Endodermal cell (in vitro differentiated cells): ENCODE data around the gene FAM229A. TPM values are rescaled to one million over a fixed set of nuclear protein-coding genes. Genes with fewer than 3 reads are reported as not detected.

ENCODE experiments used
- DNase-seq: peaks from one replicate; pipeline ENCODE4 v3.0.0-alpha.2; 2017
- H3K27ac ChIP-seq: 2 replicates; pipeline ENCODE4 v1.5.1; 2013; ENCODE audit warnings: mild to moderate bottlenecking, low read depth, low read length, moderate library complexity
- H3K27me3 ChIP-seq: 2 replicates; pipeline ENCODE4 v1.6.1; 2013; ENCODE audit warnings: mild to moderate bottlenecking, low read length, moderate library complexity; ENCODE audit not compliant: insufficient read depth, control insufficient read depth, poor library complexity, severe bottlenecking
- H3K36me3 ChIP-seq: 2 replicates; pipeline ENCODE4 v1.7.0; 2013; ENCODE audit warnings: mild to moderate bottlenecking, low read length, moderate library complexity; ENCODE audit not compliant: control insufficient read depth, insufficient read depth
- H3K4me1 ChIP-seq: one replicate; pipeline ENCODE4 v1.7.0; 2013; ENCODE audit warnings: low read length; ENCODE audit not compliant: control insufficient read depth, insufficient read depth
- H3K4me3 ChIP-seq: 2 replicates; pipeline ENCODE4 v1.5.1; 2013; ENCODE audit warnings: mild to moderate bottlenecking, low read length, moderate library complexity
- H3K9ac ChIP-seq: 2 replicates; pipeline ENCODE4 v1.6.1; 2013; ENCODE audit warnings: mild to moderate bottlenecking, low read length, moderate library complexity; ENCODE audit not compliant: poor library complexity, severe bottlenecking; ENCODE audit errors: extremely low read depth
- H3K9me3 ChIP-seq: 2 replicates; pipeline ENCODE4 v1.6.1; 2013; ENCODE audit warnings: mild to moderate bottlenecking, low read length, moderate library complexity; ENCODE audit not compliant: control insufficient read depth
- H3K27ac Mint-ChIP-seq: 2 replicates; pipeline ENCODE4 v1.8.0; 2020; ENCODE audit warnings: mixed read lengths
- H3K27me3 Mint-ChIP-seq: 2 replicates; pipeline ENCODE4 v1.8.0; 2021; ENCODE audit warnings: mild to moderate bottlenecking, mixed read lengths; ENCODE audit not compliant: insufficient read depth
- H3K36me3 Mint-ChIP-seq: 2 replicates; pipeline ENCODE4 v1.8.0; 2020; ENCODE audit warnings: low read depth, mixed read lengths
- H3K4me1 Mint-ChIP-seq: 2 replicates; pipeline ENCODE4 v1.8.0; 2020; ENCODE audit warnings: mixed read lengths
- H3K4me3 Mint-ChIP-seq: 2 replicates; pipeline ENCODE4 v1.8.0; 2020; ENCODE audit warnings: mild to moderate bottlenecking, moderate library complexity, mixed read lengths
- H3K9me3 Mint-ChIP-seq: 2 replicates; pipeline ENCODE4 v1.8.0; 2020; ENCODE audit warnings: mild to moderate bottlenecking, mixed read lengths
- CTCF ChIP-seq: fragments of 200-600 bp; sonication (generic); conservative IDR thresholded peaks from 2 replicates; pipeline ENCODE4 v1.5.0; 2021; ENCODE audit warnings: antibody characterized with exemption, mild to moderate bottlenecking
- WGBS, 2 experiments: methylation state at CpG; one replicate each; pipeline versions ENCODE4 v1.1.5 to v1.1.7; 2013; ENCODE audit warnings: missing lambda C conversion rate in 2 of 2, mixed read lengths in 1 of 2; ENCODE audit not compliant: insufficient coverage in 1 of 2, insufficient read length in 1 of 2; 5-methylcytosine and 5-hydroxymethylcytosine counted together
- total RNA-seq, 2 donors: library from RNA; stranded (reverse); fragmentation: NEBNext Ultra II Directional in 1 of 2; extraction: Animal tissue kit (Norgen Biotek cat#: 25700) in 1 of 2; gene quantifications; 2 replicates in 1 of 2; 3 replicates in 1 of 2; pipeline ENCODE4 v1.2.1, GENCODE V29; 2021

Gene FAM229A
- total RNA-seq, 2 donors from 2014 or later = 6.8 to 8.4 TPM

- 89 to 95% methylated on average over 4 to 12 of the region's 13 CpGs for WGBS, 2 experiments
- Histone ChIP-seq H3K4me3 (no peak overlapping the region), H3K27me3 (no peaks in the 10 kb centered on the region), H3K36me3 (peaks cover 93% of the 10 kb centered on the region), H3K9ac (no peak overlapping the region), H3K4me1 (no peaks in the 10 kb centered on the region), H3K9me3 (no peaks in the 10 kb centered on the region), H3K27ac (no peak overlapping the region)
- DNase-seq = no peak
- H3K27me3 Mint-ChIP-seq = no peaks in the 10 kb centered on the region
- H3K36me3 Mint-ChIP-seq = peaks cover 52% of the 10 kb centered on the region
- TF ChIP-seq CTCF = no peak
- no peak overlapping the region for H3K27ac Mint-ChIP-seq
- no peaks in the 10 kb centered on the region for H3K4me1 Mint-ChIP-seq
- H3K4me3 Mint-ChIP-seq = no peak overlapping the region
- H3K9me3 Mint-ChIP-seq = no peaks in the 10 kb centered on the region
These were observed 24.5 kb upstream of the FAM229A start for GRCh38 chr1:32386676-32387392.

- H3K9me3 Mint-ChIP-seq = no peaks in the 10 kb centered on the region
- no peak for DNase-seq
- H3K4me1 ChIP-seq = no peaks in the 10 kb centered on the region
- no peaks in the 10 kb centered on the region for H3K27me3 ChIP-seq
- peaks cover 79% of the 10 kb centered on the region for H3K36me3 Mint-ChIP-seq
- H3K27ac ChIP-seq = peak overlapping the region; percentile 38
- 88 to 96% methylated on average over 9 of the region's 9 CpGs for WGBS, 2 experiments
- H3K27ac Mint-ChIP-seq = no peak overlapping the region
- no peaks in the 10 kb centered on the region for H3K4me1 Mint-ChIP-seq
- no peaks in the 10 kb centered on the region for H3K9me3 ChIP-seq
- no peak overlapping the region for H3K9ac ChIP-seq
- no peaks in the 10 kb centered on the region for H3K27me3 Mint-ChIP-seq
- H3K4me3 Mint-ChIP-seq = no peak overlapping the region
- peaks cover 97% of the 10 kb centered on the region for H3K36me3 ChIP-seq
- H3K4me3 ChIP-seq = no peak overlapping the region
- no peak for TF ChIP-seq CTCF
These were observed 17.8 kb upstream of the FAM229A start for GRCh38 chr1:32380057-32380456.

GRCh38 chr1:32377541-32378220, 15.4 kb upstream of the FAM229A start:
- WGBS, 2 experiments = 92 to 98% methylated on average over 7 to 12 of the region's 12 CpGs
- DNase-seq = no peak
- H3K36me3 Mint-ChIP-seq = peaks cover 77% of the 10 kb centered on the region
- Histone ChIP-seq H3K4me3 (no peak overlapping the region), H3K4me1 (no peaks in the 10 kb centered on the region), H3K9ac (no peak overlapping the region), H3K27me3 (no peaks in the 10 kb centered on the region), H3K9me3 (no peaks in the 10 kb centered on the region), H3K36me3 (peaks cover 94% of the 10 kb centered on the region), H3K27ac (no peak overlapping the region)
- no peaks in the 10 kb centered on the region for H3K27me3 Mint-ChIP-seq
- no peaks in the 10 kb centered on the region for H3K4me1 Mint-ChIP-seq
- H3K9me3 Mint-ChIP-seq = no peaks in the 10 kb centered on the region
- no peak for TF ChIP-seq CTCF
- H3K4me3 Mint-ChIP-seq = no peak overlapping the region
- H3K27ac Mint-ChIP-seq = no peak overlapping the region
